GM23338 (cell line): ENCODE measurements around the gene DGKB. TPM values are rescaled to one million over a fixed set of nuclear protein-coding genes. Genes with fewer than 3 reads are reported as not detected.

ENCODE experiments used
- ATAC-seq: fragments of 200-7000 bp; cut with Tn5 transposase; 3 replicates; pipeline ENCODE4 v1.9.1; 2020
- DNase-seq: peaks from one replicate; pipeline ENCODE4 v3.0.0-alpha.2; 2015; ENCODE audit warnings: low spot score
- H2AFZ ChIP-seq: fragments of 200-600 bp; sonication (generic); 2 replicates; pipeline ENCODE4 v1.8.0; 2016; ENCODE audit warnings: antibody characterized with exemption, mild to moderate bottlenecking, moderate library complexity
- H3F3A ChIP-seq: fragments of 200-600 bp; sonication (generic); replicated peaks from 2 replicates; pipeline ENCODE4 v1.8.0; 2017; ENCODE audit warnings: antibody characterized with exemption, mixed run types, low read depth
- H3K27ac ChIP-seq: fragments of 200-600 bp; sonication (generic); 2 replicates; pipeline ENCODE4 v1.6.1; 2016; ENCODE audit warnings: low read depth
- H3K27me3 ChIP-seq: fragments of 200-600 bp; sonication (generic); 2 replicates; pipeline ENCODE4 v1.8.0; 2016; ENCODE audit warnings: mild to moderate bottlenecking, mixed run types, moderate library complexity; ENCODE audit not compliant: insufficient read depth
- H3K36me3 ChIP-seq: fragments of 200-600 bp; sonication (generic); 2 replicates; pipeline ENCODE4 v1.8.0; 2016; ENCODE audit warnings: mild to moderate bottlenecking; ENCODE audit not compliant: insufficient read depth
- H3K4me1 ChIP-seq: fragments of 200-600 bp; sonication (generic); 2 replicates; pipeline ENCODE4 v1.8.0; 2016; ENCODE audit warnings: mild to moderate bottlenecking, moderate library complexity; ENCODE audit not compliant: insufficient read depth
- H3K4me2 ChIP-seq: fragments of 200-600 bp; sonication (generic); 2 replicates; pipeline ENCODE4 v1.7.1; 2017; ENCODE audit warnings: mixed run types
- H3K4me3 ChIP-seq: fragments of 200-600 bp; sonication (generic); 2 replicates; pipeline ENCODE4 v1.6.1; 2016; ENCODE audit warnings: mixed run types
- H3K79me2 ChIP-seq: fragments of 200-600 bp; sonication (generic); replicated peaks from 2 replicates; pipeline ENCODE4 v1.8.0; 2017; ENCODE audit warnings: mild to moderate bottlenecking; ENCODE audit not compliant: insufficient read depth
- H3K9me2 ChIP-seq: fragments of 200-600 bp; sonication (generic); 2 replicates; pipeline ENCODE4 v1.8.0; 2017; ENCODE audit not compliant: insufficient read depth
- H4K20me1 ChIP-seq: fragments of 200-600 bp; sonication (generic); replicated peaks from 2 replicates; pipeline ENCODE4 v1.8.0; 2017; ENCODE audit warnings: mild to moderate bottlenecking; ENCODE audit not compliant: insufficient read depth
- H3K27ac Mint-ChIP-seq: 2 replicates; pipeline ENCODE4 v1.8.0; 2020; ENCODE audit warnings: inconsistent platforms, mild to moderate bottlenecking, moderate library complexity, mixed read lengths
- H3K27me3 Mint-ChIP-seq: 3 replicates; pipeline ENCODE4 v1.8.0; 2022; ENCODE audit warnings: low read depth, mild to moderate bottlenecking, moderate library complexity, mixed read lengths, inconsistent platforms; ENCODE audit not compliant: insufficient read depth, poor library complexity
- H3K36me3 Mint-ChIP-seq: 3 replicates; pipeline ENCODE4 v1.8.0; 2021; ENCODE audit warnings: low read depth, mild to moderate bottlenecking, inconsistent platforms, moderate library complexity, mixed read lengths
- H3K4me1 Mint-ChIP-seq: 3 replicates; pipeline ENCODE4 v1.8.0; 2020; ENCODE audit warnings: mild to moderate bottlenecking, inconsistent platforms, mixed read lengths
- H3K4me3 Mint-ChIP-seq: 3 replicates; pipeline ENCODE4 v1.8.0; 2021; ENCODE audit warnings: moderate library complexity, mild to moderate bottlenecking, inconsistent platforms, mixed read lengths
- H3K9me3 Mint-ChIP-seq: 3 replicates; pipeline ENCODE4 v1.8.0; 2020; ENCODE audit warnings: moderate library complexity, mild to moderate bottlenecking, inconsistent platforms, mixed read lengths
- CREB1 ChIP-seq: fragments of 250-450 bp; sonication (Bioruptor Pico); IDR thresholded peaks from 2 replicates; pipeline ENCODE4 v1.5.0; 2020; ENCODE audit warnings: low read depth, mild to moderate bottlenecking, moderate library complexity
- POLR2AphosphoS5 ChIP-seq: IDR thresholded peaks from 2 replicates; pipeline ENCODE4 v1.6.1; 2016; ENCODE audit warnings: antibody characterized with exemption, low read depth
- STAT1 ChIP-seq: IDR thresholded peaks from one replicate; pipeline ENCODE4 v1.6.1; 2016; ENCODE audit warnings: antibody characterized with exemption; ENCODE audit not compliant: unreplicated experiment
- polyA plus RNA-seq: library from polyadenylated mRNA; unstranded; fragments of >200 nt; fragmentation: Nextera tagmentation; extraction: Ambion mirVana; gene quantifications from 2 replicates; pipeline ENCODE4 v1.2.1, GENCODE V29; 2016
- total RNA-seq: library from RNA; depleted of rRNA; stranded (reverse); fragments of >200 nt; shearing (Covaris generic); gene quantifications from 2 replicates; pipeline ENCODE4 v1.2.3, GENCODE V29; 2014
- TF ChIP-seq, protein P1 (sequence below): fragments of 250-450 bp; sonication (Bioruptor Pico); IDR thresholded peaks from 2 replicates; pipeline ENCODE4 v1.5.0; 2020; ENCODE audit warnings: mild to moderate bottlenecking, moderate library complexity
- TF ChIP-seq, protein P2 (sequence below): IDR thresholded peaks from 2 replicates; pipeline ENCODE4 v1.6.1; 2016; ENCODE audit warnings: antibody characterized with exemption

DGKB gene
- total and polyA plus RNA-seq, 2 experiments from 2014 or later: 4.8 to 11.5 TPM

DNA sequence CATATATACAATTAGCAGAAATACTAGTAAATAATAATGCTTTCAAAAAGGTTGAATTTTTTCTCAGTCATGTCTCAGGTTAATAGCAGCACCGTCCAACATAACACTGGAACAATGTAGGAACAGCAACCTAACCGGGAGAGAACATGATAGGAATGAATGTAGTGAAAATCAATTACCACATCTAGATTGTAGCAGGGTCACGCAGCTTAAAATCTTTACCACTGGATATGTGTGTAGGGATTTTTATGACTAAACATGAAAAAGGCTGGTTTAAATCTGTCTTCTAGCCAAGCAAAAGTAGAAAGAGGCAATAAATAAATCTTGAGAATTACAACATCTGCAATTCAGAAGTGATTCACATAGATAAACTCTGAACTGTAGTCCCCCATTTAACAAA lies 326.0 kb downstream of the DGKB start (continued):
- TF ChIP-seq, protein P1, sequence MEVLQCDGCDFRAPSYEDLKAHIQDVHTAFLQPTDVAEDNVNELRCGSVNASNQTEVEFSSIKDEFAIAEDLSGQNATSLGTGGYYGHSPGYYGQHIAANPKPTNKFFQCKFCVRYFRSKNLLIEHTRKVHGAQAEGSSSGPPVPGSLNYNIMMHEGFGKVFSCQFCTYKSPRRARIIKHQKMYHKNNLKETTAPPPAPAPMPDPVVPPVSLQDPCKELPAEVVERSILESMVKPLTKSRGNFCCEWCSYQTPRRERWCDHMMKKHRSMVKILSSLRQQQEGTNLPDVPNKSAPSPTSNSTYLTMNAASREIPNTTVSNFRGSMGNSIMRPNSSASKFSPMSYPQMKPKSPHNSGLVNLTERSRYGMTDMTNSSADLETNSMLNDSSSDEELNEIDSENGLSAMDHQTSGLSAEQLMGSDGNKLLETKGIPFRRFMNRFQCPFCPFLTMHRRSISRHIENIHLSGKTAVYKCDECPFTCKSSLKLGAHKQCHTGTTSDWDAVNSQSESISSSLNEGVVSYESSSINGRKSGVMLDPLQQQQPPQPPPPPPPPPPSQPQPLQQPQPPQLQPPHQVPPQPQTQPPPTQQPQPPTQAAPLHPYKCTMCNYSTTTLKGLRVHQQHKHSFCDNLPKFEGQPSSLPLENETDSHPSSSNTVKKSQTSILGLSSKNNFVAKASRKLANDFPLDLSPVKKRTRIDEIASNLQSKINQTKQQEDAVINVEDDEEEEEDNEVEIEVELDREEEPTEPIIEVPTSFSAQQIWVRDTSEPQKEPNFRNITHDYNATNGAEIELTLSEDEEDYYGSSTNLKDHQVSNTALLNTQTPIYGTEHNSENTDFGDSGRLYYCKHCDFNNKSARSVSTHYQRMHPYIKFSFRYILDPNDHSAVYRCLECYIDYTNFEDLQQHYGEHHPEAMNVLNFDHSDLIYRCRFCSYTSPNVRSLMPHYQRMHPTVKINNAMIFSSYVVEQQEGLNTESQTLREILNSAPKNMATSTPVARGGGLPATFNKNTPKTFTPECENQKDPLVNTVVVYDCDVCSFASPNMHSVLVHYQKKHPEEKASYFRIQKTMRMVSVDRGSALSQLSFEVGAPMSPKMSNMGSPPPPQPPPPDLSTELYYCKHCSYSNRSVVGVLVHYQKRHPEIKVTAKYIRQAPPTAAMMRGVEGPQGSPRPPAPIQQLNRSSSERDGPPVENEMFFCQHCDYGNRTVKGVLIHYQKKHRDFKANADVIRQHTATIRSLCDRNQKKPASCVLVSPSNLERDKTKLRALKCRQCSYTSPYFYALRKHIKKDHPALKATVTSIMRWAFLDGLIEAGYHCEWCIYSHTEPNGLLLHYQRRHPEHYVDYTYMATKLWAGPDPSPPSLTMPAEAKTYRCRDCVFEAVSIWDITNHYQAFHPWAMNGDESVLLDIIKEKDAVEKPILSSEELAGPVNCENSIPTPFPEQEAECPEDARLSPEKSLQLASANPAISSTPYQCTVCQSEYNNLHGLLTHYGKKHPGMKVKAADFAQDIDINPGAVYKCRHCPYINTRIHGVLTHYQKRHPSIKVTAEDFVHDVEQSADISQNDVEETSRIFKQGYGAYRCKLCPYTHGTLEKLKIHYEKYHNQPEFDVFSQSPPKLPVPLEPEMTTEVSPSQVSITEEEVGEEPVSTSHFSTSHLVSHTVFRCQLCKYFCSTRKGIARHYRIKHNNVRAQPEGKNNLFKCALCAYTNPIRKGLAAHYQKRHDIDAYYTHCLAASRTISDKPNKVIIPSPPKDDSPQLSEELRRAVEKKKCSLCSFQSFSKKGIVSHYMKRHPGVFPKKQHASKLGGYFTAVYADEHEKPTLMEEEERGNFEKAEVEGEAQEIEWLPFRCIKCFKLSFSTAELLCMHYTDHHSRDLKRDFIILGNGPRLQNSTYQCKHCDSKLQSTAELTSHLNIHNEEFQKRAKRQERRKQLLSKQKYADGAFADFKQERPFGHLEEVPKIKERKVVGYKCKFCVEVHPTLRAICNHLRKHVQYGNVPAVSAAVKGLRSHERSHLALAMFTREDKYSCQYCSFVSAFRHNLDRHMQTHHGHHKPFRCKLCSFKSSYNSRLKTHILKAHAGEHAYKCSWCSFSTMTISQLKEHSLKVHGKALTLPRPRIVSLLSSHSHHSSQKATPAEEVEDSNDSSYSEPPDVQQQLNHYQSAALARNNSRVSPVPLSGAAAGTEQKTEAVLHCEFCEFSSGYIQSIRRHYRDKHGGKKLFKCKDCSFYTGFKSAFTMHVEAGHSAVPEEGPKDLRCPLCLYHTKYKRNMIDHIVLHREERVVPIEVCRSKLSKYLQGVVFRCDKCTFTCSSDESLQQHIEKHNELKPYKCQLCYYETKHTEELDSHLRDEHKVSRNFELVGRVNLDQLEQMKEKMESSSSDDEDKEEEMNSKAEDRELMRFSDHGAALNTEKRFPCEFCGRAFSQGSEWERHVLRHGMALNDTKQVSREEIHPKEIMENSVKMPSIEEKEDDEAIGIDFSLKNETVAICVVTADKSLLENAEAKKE (CRISPR knock-in tag): no peak
- TF ChIP-seq, protein P2, sequence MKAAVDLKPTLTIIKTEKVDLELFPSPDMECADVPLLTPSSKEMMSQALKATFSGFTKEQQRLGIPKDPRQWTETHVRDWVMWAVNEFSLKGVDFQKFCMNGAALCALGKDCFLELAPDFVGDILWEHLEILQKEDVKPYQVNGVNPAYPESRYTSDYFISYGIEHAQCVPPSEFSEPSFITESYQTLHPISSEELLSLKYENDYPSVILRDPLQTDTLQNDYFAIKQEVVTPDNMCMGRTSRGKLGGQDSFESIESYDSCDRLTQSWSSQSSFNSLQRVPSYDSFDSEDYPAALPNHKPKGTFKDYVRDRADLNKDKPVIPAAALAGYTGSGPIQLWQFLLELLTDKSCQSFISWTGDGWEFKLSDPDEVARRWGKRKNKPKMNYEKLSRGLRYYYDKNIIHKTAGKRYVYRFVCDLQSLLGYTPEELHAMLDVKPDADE: no peak

DNA sequence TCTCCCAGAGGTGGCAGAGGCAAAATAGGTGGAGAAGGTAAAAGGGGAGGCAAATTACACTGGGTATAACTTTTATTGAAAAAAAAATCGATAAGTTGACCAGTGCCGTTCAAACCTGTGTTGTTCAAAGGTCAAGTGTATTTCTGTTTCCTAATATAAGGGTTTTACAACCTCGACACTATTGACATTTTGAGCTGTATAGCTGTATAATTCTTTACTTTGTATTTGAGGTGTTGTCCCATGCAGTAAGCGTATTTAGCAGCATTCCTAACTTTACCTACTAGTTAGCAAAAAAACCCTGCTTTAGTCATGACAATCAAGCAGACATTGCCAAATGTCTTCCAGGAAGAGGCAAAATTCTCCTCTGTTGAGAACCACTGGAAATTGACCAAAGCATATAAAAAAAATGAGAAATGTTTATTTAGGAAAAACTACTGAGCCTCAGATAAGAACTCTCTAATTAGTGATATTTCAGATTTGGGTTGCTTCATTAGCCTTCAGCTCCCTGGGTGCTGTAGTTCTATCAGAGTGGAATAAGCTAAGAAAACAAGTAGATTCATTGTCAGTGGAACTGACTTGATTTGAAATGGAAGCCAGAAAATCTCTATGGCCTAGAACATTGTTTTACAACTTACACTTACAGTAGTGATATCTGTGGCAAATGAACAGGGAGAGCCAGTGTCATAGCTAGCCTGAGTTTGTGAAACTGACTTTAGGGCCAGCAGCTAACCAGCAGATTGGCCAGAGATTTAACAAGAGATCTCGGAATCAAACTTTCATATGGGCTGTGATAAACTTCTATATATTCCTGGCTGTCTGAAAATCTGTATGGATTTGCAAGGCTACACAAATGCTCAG lies 331.6 kb downstream of the DGKB start:
- H4K20me1 ChIP-seq: no peaks in the 10 kb centered on the region
- TF ChIP-seq, protein P1 (CRISPR knock-in tag): no peak
- TF ChIP-seq CREB1 (CRISPR knock-in tag) (no peak), POLR2AphosphoS5 (no peak), STAT1 (no peak)
- TF ChIP-seq, protein P2: no peak

More for the DNA sequence above, 331.6 kb downstream of the DGKB start:
- Mint-ChIP-seq H3K9me3 (no peaks in the 10 kb centered on the region; the same call in 2 of the 3 replicates), H3K27me3 (no peaks in the 10 kb centered on the region), H3K4me3 (no peak overlapping the region), H3K27ac (no peak overlapping the region), H3K36me3 (no peaks in the 10 kb centered on the region), H3K4me1 (no peaks in the 10 kb centered on the region)
- Histone ChIP-seq H3K36me3 (no peaks in the 10 kb centered on the region), H3K79me2 (no peaks in the 10 kb centered on the region), H3F3A (no peaks in the 10 kb centered on the region), H3K4me1 (no peaks in the 10 kb centered on the region), H3K27me3 (no peaks in the 10 kb centered on the region), H3K4me3 (no peak overlapping the region), H2AFZ (no peak overlapping the region; the same call in 1 of the 2 replicates), H3K4me2 (no peak overlapping the region), H3K9me2 (no peaks in the 10 kb centered on the region), H3K27ac (no peak overlapping the region)
- DNase-seq (no peak), ATAC-seq (no peak)
